Measurements from ENCODE around the gene PTPN21.
A peak's percentile ranks its signal among the peaks of the same experiment; 100 is the strongest.

The PTPN21 gene

DNA sequence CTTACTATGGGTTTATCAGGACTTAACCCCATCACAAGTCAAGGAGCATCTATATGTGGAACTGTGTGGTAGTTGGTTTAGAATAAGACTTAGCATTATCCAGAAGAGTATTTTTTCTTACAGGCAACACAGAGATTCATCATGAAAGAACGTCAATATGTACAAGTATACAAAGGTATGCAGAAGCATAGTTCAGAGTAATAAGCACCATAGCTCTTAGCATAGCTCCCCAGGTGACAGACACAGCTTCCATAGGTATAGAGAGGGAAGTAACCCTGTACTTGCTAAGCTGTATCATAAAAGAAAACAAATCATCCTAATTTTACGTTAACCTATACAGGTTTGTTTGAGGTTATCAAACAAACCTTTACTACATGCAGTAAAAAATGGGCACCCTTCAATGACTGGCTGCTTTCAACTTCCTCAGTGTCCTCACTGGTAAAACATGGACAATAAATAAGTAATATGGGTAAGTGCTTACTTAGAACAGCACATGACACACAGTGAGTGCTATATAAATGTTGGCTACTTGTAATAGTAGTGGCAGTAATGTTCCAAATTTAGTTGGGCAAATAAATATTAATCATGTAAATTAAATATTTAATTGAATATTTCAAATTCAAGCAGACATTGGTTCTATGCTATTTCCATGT, 50.9 kb downstream of the PTPN21 start:
- no peak for DNase-seq

GRCh38 chr14:88502740-88503139, 52.1 kb downstream of the PTPN21 start:
- no peak for DNase-seq

GRCh38 chr14:88500611-88501010, 54.2 kb downstream of the PTPN21 start:
- DNase-seq: no peak

DNA sequence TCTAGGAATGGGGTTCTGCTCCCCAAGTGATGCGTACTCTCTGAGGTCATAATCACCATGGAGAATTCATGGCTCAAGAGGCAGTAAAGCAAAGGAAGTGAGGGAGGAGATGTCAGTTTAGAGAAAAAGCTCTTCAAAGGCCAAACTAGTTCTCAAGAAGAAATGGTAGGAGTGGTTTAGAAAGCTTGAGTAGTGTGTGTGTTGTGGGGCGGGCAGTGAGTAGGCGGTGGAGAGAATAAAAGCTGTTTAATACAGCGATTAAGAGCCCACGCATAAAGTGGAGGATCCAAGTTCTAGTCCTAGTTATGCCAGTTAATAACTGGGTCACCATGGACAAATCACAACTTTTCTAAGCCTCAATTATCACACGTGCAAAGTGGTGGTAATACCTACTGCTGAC, 55.6 kb downstream of the PTPN21 start:
- DNase-seq: no peak

DNA sequence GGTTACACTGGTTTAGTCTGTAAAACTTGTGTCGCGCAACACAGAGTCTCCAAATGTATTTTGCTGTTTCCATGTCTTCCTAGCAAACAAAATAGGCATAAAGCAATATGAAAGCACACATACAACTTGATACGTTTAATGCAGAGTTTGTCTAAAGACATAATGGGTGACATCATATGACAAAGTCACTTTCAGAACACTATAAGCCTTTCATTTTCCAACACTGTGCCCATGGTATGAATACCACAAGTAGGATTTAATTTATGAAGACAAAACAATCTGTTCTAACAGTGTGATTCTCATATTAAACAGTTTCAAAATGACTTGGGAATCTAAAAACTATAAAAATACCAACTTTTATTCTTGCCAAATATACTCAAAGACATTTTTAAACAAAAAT, 58.4 kb downstream of the PTPN21 start:
- no peak for DNase-seq

- DNase-seq: no peak
Observed at GRCh38 chr14:88493392-88494185, 61.2 kb downstream of the PTPN21 start.

DNA sequence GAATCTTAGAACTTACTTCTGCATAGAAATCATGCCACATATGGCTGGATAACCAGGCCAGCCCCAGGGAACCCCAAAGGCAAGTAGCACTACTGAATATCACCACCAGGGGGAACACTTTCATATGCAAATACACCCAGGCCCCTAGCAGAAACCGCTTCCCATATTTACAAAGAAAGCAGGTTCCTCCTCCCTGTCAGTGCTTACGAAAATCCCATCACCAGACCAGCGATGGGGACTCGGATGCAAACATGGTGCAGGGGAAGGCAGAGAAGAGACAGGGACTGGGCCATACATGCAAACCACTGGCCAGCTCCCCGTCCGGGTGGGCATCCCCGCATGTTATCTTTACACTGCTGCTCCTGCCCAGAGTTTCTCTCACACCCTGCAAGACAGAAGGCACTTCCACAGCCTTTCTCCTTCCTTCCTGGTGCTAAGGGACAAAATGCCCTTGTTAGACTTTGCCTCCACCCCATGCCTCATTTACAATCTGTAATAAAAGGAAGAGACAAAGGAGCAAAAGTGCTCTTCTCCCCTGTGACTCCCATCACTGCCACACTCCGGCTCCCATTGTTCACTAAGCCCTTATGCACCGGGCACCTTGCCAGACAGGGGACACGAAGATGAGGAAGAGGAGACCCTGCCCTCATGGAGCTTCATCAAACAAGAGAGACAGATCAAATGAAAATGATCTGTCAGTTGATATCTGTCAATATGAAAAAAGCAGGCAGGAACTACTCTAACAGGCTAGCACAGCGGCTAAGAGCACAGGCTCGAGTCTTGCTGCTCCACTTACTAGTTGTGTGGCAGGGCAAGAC, 62.3 kb downstream of the PTPN21 start:
- peak; percentile 77 for DNase-seq

- DNase-seq: no peak
Observed at GRCh38 chr14:88490168-88490567, 64.6 kb downstream of the PTPN21 start.

DNA sequence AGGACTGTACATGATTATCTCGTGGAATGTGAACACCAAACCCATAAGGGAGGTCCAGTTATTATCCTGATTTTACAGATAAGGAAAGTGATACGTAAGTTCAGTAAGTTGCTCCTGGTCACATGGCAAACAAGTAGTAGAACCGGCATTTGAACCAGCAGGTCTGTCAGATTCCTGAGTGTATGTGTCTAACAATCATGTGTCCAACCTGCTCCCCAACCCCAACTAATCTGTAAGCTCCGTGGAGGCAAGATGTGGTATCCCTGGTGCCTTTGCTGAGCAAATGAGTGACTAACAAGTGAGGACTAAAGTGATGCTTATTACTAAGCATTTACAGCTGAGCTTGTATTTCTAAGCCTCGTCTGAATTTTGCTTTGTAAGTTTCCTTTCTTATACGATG, 65.9 kb downstream of the PTPN21 start:
- DNase-seq: no peak

DNA sequence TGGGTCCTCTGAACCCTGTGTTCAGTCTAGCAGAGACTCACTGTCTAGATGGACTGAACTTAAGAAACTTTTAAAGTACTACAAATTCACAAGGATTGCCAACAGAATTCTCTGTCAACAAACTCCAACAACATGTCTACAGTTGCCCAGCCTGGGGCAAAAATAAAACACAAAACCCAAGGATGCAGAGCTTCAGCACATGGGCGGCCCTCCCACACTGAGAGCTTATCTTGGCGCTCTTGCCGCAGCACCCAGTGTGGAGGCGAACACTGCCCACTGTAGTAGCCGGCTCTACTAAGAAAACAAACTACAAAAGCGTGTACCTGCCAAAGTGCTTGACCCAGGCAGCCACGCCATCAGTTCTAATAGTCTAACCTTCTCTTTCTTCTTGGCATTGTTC, 66.7 kb downstream of the PTPN21 start:
- DNase-seq: no peak

GRCh38 chr14:88482524-88482923, 72.3 kb downstream of the PTPN21 start:
- DNase-seq: no peak

- no peak for DNase-seq
Observed at GRCh38 chr14:88481794-88482193, 73.0 kb downstream of the PTPN21 start.

- no peak for DNase-seq
Observed at GRCh38 chr14:88481059-88481458, 73.7 kb downstream of the PTPN21 start.

GRCh38 chr14:88479574-88479987, 75.2 kb downstream of the PTPN21 start:
- DNase-seq: no peak

DNA sequence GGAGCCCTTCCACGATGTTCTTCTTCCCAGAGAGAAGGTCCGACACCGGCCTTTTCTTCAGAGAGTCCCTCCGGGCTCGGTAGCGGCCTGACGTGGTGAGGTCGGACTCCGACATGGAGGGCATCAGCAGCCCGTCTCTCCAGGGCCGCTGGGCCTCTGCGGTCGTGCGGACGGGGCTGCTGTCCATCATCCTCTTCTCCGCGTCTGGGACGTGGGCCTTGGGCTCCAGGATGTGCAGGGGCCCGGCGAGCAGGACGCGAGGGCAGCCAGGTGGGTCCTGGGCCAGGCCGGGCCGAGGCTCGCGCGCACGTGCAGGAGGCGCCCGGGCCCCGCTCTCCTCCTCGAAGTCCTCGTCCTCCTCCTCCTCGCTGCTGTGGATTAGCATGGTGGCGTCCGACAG, 75.9 kb downstream of the PTPN21 start:
- no peak for DNase-seq

- DNase-seq: no peak
Observed at GRCh38 chr14:88477513-88478250, 77.1 kb downstream of the PTPN21 start.

DNA sequence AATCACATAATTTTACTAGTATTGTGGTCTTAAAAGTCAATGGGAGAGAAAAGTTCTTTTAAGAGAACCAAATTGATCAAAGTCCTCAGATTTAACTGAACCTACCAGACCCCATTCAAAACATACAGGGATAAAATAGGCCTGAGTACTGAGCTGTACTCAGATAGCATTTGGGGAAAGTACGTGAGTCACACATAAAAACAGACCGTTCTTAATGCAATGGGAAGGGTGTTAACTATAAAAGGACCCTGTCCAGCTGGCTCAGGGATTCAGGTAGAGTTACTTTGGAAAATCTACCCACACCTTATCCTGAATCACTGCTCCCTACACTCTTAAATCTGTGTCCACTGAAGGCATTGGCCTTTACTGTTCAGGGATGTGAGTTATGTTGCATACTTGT, 78.0 kb downstream of the PTPN21 start:
- no peak for DNase-seq

DNA sequence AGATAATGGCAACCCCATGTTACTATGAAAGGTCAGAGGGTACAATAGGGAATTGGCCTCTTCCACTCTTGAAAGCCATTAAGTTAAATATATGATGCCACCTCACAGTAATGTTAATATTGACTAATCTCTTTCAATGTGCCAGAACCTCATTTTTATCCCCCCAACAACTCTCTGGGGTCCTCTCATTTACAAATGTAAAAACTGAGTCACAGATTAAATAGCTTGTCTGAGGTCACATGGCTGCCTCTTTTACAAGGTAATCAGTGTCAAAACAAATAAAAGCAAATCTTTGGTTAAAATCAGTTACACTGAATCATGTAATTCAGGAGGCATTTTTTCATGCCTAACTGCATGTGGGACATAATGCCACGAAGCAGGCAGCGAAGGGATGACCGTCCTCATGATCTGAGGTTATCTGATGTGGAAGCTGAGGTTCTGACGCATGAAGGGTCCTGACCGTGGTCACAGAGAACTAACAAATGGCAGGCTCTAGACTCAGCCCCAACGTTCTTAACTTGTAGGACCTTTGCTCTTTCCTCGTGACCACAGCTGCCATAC, 78.5 kb downstream of the PTPN21 start:
- DNase-seq: no peak

DNA sequence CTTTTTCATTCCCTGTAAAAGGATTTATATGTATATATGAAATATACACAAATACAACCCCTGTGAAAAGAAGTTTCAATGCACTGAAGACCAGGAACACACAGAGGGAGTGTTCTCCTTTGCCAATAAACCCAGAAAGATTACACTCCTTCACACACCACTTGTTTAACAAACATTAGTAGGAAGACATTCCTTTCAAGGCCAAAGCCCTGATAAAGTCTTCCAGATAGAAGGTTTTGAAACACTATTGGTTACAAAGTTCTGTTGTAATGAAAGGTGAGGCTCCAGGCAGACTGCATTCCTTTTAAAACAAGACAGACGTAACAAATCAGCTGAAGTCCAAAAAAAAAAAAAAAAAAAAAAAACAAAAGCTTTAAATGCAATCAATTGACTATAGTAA, 81.0 kb downstream of the PTPN21 start:
- DNase-seq: no peak

GRCh38 chr14:88470542-88471440, 84.0 kb downstream of the PTPN21 start:
- DNase-seq: no peak

- no peak for DNase-seq
Observed at GRCh38 chr14:88468406-88468805, 86.4 kb downstream of the PTPN21 start.

GRCh38 chr14:88463318-88463717, 91.5 kb downstream of the PTPN21 start:
- peak; percentile 48 for DNase-seq

All from activated CD4-positive, alpha-beta T cell treated with anti-CD3 and anti-CD28 coated beads, Interleukin-10, Interleukin-2, amounts not matched to agents 100 ng/mL and 50 ng/mL, durations not matched to agents 16 hours and 8 hours (primary cell).